Inferior parietal cortex (tissue), 1 donor: Measurements from ENCODE around the gene TANC1.

Source experiments
- DNase-seq: peaks from one replicate; pipeline ENCODE4 v3.0.0-alpha.2; 2016; ENCODE audit errors: extremely low spot score

TANC1 gene

DNA sequence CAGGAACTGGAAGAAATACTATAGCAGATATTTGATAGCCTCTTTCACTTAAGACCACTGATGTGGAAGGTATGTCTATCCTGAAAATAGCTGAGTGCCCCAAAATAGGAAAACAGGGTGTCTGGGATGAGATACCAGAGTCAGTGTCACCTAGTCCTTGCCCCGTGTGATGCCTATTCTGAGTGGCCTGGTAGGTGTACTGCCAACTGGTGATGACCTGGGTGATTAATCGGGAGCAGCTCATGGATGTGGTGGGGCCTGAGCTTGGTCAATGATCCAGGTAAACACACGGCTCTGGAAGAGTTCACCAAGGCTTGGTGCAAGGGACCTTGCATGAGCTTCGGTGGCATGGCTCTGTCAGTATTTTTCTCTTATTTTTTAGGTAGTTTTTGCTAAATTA lies 95.2 kb downstream of the TANC1 start:
- DNase-seq: no peak

DNA sequence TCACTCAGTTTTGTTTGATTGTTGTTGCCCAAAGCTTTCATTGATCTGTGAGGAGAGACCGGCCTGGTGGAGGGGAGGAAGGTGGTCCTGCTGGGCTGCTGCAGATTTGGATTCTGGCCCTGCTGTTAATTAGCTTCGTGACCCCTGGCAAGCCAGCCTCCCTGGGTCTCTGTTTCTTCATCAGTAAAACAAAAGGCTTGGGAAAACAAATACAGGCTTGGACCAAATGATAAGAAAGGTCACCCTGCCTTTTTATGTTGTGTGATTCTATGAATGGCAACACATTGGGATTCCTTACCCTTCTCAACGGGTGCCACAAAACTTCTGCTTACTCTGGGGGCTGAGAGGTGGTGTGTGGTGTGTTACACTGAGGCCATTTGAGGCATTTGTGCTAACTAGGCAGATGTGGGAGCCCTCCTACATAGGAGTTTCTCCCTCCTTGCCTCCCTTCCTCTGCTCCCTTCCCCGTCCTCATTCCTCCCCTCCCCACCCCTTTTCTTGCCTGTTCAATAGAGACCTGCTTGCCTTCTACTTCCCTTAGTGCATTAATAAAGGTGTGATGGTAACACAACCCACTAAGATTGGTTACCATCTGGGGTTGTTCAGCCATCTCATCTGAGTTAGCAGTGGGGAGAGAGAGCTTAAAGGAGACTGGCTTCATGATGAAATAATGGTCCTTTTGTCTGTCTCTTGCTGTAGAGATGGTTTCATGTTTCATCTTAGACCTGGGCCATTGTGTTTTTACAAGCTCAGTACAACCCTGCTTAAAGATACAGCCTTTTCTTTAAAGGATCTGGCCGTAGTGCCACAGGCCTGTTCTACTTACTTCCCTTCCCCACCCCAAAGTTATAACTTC lies 96.2 kb downstream of the TANC1 start:
- no peak for DNase-seq

DNA sequence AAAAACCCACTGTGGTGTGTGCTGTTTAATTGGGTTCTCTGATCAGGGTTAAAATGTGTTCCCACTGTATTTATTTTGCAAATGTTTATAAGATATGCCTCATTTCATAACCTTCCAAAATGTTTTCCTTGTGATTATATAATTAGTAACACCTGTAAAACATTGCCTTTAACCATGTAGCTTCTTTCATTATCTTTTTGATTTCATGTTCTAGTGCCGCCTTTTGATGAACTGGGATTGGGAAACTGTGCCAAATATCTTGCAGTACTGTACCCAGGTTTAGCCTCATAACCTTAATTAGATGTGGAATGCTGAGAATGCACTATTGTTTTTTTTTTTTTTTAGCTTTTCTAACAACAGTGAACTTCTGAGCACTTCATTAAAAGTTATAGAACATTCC lies 96.9 kb downstream of the TANC1 start:
- DNase-seq: no peak

DNA sequence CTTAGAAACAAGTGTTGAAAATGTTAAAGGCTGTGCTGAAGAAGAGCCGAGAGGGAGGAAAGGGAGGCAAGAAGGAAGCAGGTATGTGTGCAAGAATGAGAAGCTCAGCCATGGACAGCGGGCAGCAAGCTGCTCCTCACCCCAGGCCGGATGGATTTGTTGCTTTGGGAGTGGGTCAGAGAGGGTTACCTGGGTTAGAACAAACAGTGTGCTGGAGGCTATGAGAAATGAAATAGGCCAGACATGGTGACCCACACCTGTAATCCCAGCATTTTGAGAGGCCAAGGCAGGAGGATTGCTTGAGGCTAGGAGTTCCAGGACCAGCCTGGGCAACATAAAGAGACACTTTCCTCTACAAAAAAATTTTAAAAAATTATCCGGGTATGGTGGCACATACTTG lies 97.5 kb downstream of the TANC1 start:
- DNase-seq: no peak

DNA sequence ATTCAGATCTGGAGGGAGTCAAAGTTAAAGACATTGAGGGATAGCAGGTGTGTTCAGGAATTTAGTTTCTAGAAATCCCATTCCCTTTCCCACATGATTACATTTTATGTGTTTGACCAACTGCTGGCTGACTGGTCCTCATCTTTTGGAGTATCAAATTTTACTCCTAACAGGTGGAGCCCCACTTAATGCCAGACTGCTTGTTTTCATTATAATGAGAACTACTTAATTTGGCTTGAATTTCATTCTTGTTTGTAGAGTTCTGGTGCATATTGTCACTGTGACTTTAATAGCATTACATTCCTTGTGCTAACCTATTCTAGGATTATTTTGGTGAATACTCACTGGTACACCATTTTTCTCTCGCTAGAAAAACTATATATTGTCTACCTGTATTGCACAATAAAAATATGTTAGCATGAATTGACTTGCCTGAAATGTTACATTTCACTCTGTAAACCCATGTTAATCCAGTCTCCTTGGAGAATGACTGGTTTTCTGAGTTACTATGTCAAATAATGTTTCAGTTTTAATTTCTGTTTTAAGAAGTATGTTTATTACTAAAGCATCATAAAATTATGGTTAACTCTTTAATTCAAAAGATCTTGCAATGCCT lies 98.2 kb downstream of the TANC1 start:
- DNase-seq: no peak

DNA sequence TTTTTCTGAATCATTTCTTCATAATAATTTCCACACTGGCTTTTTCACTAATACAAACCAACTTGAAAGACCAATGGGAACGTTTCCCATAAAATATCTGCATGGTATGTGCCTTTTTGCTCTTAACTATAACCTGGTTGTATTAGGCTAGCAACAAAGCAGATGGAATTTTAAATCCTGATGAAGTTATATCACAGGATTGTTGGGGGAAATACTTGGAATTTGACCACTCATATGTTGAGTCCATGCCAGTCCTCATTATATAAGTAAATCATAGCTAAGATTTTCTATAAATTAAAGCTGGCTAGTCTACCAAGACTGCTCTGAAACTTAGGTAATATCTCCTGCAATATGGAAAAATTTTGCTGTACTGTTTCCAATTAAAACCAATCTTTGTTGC lies 99.5 kb downstream of the TANC1 start:
- no peak for DNase-seq

DNA sequence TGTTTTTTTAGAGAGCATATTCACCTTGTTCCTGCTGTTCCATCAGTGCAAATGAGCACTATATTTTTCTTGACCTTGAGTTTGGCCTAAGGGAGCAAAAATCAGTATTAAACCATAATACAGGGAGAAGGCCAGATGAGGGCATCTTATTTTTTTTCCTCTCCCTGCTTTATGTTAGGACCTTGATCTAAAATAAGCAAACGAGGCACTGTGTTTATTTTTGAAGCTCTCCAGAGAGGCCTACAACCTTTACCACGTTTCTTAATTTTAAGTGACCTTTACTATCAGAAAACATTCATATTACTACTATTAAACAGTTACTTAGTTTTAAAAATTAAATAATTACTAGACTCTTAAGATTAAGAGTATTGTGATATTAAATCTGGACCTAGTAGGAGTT lies 100.8 kb downstream of the TANC1 start:
- no peak for DNase-seq

DNA sequence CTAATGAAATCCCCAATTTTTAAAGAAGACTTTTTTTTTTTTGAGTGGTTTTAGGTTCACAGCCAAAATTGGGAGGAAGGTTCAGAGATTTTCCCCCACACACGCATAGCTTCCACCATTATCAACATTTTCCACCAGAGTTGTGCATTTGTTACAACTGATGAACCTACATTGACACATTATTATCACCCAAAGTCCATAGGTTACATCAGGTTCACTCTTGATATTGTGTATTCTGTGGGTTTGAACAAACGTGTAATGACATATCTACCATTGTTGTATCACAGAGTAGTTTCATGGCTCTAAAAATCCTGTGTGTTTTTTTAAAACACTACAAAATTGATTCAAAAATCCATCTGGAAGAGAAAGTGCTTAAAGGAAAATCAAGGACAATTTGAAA lies 101.8 kb downstream of the TANC1 start:
- DNase-seq: no peak

DNA sequence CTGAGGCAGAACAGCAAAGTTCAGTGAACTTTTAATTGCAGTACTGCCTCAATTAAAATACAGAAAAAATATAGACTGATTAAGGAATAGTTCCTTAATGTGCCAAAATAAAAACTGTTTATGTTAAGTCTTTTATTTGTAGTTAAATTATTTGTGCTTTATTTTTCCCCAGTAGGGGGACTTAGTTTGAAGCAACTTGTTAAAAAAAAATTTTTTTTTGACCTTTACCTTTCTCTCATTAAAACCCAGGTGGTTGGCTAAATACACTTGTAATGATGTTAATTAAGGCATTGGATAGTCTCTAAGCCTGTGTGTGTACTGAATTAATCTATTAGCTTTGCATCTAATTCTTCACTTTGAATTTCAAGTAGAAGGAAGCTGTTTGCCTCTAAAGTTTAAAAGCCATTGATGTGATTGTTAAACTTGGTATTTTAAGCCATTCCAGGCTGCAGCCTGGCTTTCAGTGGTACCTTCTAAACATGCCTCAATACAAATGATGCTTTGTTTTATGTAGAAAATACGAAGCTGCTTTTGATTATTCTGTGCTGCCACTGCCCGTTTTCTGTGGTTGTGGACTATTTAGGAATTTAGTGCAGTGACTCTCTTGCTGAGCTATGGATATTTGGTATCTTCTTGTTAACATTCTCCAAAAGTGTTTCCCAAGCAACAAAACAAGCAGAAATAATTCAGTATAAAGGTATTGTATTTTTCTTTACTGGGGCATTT lies 102.9 kb downstream of the TANC1 start:
- no peak for DNase-seq

DNA sequence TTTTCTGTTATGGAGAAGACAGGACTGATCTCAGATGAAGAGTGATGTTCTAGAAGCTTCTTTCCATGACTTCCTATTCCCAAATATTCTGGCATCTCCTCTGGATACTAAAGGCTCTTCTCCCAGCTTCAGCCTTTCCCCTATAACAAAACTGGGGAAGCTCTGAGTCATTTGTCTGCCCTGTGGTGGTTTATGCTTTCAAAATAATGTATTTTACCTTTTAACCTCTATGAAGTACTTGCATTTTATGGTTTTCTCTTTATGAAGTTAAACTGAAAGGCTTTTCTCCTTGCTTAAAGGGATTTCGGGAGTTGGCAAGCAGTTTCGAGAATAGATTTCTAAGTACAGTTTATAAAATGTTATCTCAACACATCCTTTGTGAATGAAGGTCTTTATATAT lies 104.4 kb downstream of the TANC1 start:
- no peak for DNase-seq

DNA sequence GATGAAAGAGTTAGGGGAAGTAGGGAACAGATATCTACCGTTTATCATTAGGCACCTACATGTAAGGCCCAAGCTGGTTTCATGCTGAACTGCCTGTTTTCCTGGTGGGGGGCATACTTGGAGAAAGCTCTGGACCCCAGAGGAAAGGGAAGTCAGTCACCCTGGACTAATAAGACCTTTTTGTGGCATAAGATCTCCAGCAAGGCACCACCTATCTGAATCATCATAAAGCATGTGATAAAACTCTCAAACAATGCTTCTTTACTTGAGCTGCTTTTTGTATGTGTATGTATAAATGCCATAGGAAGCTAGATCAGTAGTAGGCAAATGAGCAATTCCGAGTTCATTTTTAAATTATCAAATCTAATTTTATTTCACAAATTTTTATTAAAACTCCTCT lies 104.8 kb downstream of the TANC1 start:
- no peak for DNase-seq

DNA sequence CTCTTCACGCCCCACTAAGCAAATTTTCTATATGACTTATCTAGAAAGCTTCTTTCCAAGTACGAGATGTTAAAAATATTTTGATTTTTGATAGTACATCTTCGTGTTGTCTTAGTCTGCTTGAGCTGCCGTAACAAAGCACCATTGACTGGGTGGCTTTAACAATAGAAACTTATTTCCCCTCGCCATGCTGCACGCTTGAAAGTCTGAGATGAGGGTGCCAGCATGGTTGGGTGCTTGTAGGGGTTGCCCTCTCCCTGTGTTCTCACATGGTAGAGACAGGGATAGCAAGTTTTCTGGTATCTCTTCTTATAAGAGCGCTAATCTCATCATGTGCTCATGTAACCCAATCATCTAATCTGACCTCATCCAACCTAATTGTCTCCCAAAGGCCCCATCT lies 106.2 kb downstream of the TANC1 start:
- no peak for DNase-seq

DNA sequence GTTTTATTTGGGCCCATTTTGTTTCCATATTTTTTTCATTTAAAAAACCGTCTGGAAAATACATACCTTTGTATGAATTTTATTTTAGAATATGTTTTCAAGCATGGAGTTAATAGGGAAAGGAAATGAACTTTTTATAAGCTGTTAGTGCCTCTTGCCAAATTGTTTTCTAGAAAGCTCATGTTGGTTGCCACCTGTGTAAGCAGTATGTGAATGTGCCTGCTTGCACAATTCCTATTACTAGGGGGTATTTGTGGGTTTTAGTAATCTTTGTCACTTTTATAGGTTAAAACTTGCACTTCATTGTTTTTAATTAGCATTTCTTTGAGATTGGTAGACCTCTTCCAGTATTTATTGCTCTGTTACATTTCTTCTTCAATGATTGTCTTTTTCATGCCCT lies 107.3 kb downstream of the TANC1 start:
- DNase-seq: no peak

DNA sequence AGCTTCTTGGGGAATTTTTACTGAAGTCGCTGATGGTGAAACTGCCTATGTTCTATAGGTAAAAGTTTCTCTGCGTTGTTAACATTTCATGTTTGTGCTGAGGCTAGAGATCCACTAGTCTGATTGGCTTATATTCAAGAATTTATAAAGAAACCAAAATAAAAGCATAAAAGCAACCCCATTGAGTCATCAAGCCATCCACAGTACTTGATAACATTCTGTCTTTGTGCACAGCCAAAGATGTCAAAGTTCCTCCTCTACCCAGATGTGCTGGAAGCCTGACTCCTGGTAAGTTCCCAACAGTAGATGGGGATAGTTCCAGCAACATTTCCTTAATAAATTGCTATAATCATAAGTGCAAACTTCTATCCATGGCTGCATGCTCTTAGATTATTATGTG lies 107.8 kb downstream of the TANC1 start:
- DNase-seq: no peak

DNA sequence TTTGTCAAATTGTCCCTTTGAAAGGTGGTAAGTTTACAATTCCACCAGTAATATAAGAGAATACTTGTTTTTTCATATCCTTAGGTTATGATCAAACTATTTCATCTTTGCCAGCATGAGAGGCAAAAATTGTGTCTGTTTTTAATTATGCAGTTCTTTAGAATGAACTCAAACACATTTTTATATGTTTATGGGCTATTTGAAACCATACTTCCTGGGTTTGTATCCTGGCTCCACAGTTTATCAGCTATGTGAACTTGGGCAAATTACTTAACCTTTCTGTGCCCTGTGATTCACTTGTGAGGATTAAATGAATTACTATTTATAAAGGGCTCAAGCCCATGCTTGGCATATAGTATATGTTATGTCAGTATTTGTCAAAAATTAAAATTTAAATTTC lies 109.4 kb downstream of the TANC1 start:
- no peak for DNase-seq

DNA sequence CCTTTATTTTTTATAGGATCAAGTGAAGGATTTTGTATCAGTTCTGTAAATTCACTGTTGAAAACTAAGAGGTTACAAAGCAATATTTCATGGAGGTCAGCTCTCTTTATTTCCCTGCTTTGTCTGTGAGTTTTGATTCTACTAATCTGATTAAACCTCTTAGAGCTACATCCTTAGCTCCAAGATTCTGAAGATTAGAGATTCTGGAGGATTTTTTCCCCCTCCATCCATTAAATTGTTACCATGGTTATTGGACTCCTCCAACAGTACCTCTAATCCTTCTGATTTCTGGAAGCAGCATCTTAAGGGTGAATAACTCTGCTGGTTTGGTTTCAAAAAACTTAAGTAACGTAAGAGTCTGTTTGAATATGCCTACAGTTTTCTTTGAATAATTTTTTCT lies 110.0 kb downstream of the TANC1 start:
- no peak for DNase-seq

DNA sequence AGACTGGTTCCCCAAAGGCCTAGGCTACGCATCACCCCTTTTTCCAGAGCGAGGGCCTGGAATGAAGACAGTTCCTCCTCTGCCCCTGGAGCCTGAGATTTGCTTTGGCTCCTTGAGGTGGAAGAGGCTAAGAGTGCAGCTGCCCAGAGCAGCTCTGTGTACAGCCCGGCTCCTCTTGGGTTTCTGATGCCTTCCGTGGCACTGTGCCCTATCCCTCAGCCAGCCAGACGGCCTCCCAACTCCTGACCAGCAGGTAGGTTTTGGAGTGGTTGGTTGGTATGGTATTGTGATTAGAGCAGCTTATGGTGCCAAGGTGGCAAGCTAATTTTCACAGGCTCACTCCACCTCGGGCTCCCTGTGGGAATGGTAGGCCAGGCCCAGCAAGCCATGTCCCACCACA lies 112.2 kb downstream of the TANC1 start:
- no peak for DNase-seq

DNA sequence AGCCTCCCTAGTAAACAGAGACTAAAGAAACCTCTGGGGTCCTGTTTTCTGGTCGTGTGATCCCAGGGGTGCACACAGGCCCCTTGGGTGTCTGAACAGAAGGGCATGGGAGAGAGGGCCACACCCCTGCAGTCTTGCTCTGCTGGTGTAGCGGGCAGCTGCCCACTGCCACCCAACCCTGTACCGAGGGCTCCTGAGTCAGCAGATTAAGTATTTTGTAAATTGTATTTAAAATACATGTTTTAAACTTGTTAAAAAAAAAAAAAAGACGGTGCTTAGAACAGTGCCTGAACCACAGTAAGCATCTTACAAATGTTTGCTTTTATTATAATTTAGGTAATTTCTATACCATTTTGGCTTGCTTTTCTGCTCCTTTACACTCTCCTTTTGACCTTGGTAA lies 113.7 kb downstream of the TANC1 start:
- DNase-seq: no peak

DNA sequence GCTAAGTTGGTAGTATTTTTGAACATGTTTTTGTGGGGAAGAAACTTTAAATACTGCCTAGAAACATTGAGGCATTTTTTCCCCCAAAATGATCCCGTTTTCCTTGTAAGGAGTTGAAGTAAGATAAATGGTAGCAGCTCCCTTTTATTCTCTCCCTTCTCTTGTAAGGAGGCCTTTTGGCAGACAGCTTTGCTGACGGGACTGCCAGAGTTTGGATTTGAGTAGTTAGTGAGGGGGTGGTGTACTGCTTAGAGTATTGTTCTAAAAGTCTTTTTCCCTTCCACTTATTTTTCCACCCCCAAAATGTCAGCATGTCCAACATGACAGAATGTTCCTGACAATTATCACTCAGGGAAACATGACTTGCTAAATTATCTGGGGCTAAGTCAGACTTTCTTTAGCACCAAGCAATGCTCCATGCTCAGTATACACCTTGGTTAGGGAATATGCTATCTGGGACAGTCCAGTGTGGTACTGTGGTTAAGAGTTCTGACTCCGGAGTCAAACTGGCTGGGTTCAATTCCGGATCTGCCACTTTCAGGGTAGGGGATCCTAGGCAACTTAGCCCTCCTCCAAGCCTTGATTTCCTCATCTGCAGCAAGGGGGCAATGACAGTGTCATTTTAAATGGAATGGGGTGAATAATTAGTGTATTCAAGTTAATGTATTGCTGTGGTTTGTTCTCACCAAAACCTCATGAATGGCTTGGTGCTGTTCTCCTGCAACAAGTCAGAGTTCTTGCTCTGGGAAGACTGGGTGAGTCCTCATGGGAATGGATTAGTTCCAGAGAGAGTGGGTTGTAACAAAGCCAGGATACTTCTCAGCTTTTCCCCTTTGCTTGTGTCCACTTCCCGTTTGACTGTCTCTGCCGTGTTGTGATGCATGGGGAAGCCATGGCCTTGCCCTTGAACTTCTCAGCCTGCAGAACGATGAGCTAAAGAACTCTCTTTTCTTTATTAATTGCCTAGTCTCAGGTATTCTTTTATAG lies 116.2 kb downstream of the TANC1 start:
- DNase-seq: no peak

DNA sequence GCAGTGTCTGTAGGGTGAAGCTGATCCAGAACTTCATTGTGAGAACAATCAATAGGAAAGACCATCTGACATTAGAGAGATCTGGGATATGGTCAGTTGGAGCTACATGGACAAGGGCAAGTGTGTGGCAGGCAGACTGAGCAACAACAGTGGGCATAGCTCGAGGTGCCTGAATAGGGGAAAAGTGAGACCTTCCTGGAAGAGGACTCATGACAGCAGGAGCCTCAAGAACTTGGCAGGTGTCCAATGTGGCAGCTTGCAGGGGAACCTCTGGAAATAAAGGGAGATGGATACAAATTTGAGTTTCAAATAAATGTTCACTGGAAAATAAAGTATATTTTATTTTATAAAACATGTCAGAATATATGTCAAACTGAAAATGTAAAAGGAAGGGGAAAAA lies 117.9 kb downstream of the TANC1 start:
- DNase-seq: no peak

DNA sequence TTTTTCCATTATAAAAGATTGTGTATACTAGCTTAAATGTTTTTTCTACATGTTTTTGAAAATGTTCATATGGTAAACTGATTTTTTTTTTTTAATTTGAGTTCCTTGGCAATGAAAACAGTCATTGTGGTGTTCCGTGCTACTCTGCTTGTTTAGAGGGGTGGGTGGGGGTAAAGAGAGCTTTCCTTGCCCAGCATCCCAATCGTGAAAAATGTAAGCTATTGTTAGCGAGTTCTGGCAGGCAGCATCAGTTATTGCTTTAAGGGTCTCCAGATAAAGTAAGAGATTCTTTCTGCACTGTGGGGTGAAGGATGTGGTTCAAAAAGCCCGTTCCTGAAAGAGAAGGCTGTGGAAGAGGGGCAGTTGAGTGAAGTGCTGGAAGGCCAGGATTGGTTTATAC lies 118.4 kb downstream of the TANC1 start:
- DNase-seq: no peak

DNA sequence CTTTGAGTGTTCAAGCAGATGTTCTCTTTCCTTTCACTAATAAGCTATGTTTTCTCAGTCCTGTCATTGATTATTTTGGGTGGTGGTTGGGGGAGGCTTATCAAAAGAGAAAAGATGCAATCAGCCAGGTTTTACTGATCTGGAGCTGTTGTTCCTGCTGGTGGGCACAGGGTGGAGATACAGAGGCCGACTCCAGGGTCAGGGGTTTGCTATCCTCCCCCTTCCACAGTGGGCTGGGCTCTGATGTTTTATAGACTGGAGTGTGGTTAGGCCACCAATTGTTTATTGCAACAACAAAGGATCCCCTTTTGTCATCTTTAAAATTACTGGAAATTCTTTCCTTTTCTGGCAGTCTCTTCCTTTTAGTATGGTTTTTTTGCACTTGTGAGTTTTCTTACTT lies 120.5 kb downstream of the TANC1 start:
- no peak for DNase-seq
